Panc1 (cell line): ENCODE measurements around the gene ZFAND2A. TPM values are rescaled to one million over a fixed set of nuclear protein-coding genes. Genes with fewer than 3 reads are reported as not detected.

Source experiments
- ATAC-seq: fragments of 200-7000 bp; cut with Tn5 transposase; 2 replicates; pipeline ENCODE4 v1.9.1; 2020; ENCODE audit warnings: mild to moderate bottlenecking, moderate library complexity
- BruUV-seq: library from RNA; stranded (reverse); fragments of 400-500 nt; replicated peaks from 2 replicates; lab custom pipeline; 2021; lab: Mats Ljungman, UMichigan
- CTCF ChIA-PET: fragments of 300-600 bp; sonication (Branson Sonifier 250); formaldehyde crosslinking; loops from one replicate; lab custom pipeline; 2022; ENCODE audit warnings: antibody characterized with exemption; lab: Charles Lee
- POLR2A ChIA-PET: fragments of 300-600 bp; sonication (Branson Sonifier 250); formaldehyde crosslinking; loops from one replicate; lab custom pipeline; 2022; ENCODE audit warnings: antibody characterized with exemption; lab: Charles Lee
- DNase-seq: peaks from one replicate; pipeline ENCODE4 v3.0.0-alpha.2; 2010; ENCODE audit warnings: low read depth, low spot score
- H3K27ac ChIP-seq: 2 replicates; pipeline ENCODE4 v1.5.1; 2011; ENCODE audit warnings: mild to moderate bottlenecking, low read length, inconsistent platforms
- H3K27me3 ChIP-seq: fragments of 200-500 bp; sonication (Bioruptor generic); 2 replicates; pipeline ENCODE4 v1.6.0; 2014; ENCODE audit warnings: low read length, inconsistent platforms; ENCODE audit not compliant: control insufficient read depth, insufficient read depth
- H3K36me3 ChIP-seq: fragments of 200-500 bp; sonication (Bioruptor generic); 2 replicates; pipeline ENCODE4 v1.5.1; 2014; ENCODE audit warnings: inconsistent platforms, mild to moderate bottlenecking, low read length, moderate library complexity; ENCODE audit not compliant: control insufficient read depth, insufficient read depth
- H3K4me1 ChIP-seq: 2 replicates; pipeline ENCODE4 v1.5.1; 2011; ENCODE audit warnings: inconsistent platforms, mild to moderate bottlenecking, low read length, moderate library complexity; ENCODE audit not compliant: control insufficient read depth, insufficient read depth
- H3K4me3 ChIP-seq, 2 experiments: 2 replicates each; pipeline ENCODE4 v1.5.1; 2011 to 2012; ENCODE audit warnings: low read depth in 2 of 2, low read length in 2 of 2, mild to moderate bottlenecking in 2 of 2, inconsistent platforms in 1 of 2, moderate library complexity in 1 of 2
- H3K9me3 ChIP-seq: fragments of 200-500 bp; sonication (Bioruptor generic); 2 replicates; pipeline ENCODE4 v1.5.1; 2014; ENCODE audit warnings: low read depth, mild to moderate bottlenecking, inconsistent platforms, low read length, moderate library complexity; ENCODE audit not compliant: control insufficient read depth, insufficient read depth
- CTCF ChIP-seq: fragments of 450-650 bp; IDR thresholded peaks from 2 replicates; pipeline ENCODE4 v1.5.1; 2017; ENCODE audit warnings: mild to moderate bottlenecking
- POLR2AphosphoS5 ChIP-seq: IDR thresholded peaks from 2 replicates; pipeline ENCODE4 v1.6.1; 2012; ENCODE audit warnings: mild to moderate bottlenecking, low read depth, low read length, moderate library complexity
- REST ChIP-seq, 2 experiments: IDR thresholded peaks; 2 replicates each; pipeline ENCODE4 v1.6.1; 2011 to 2012; ENCODE audit warnings: low read depth in 2 of 2, control low read depth in 1 of 2, low read length in 1 of 2, mild to moderate bottlenecking in 1 of 2, moderate library complexity in 1 of 2; ENCODE audit not compliant: insufficient read depth in 1 of 2
- SIN3A ChIP-seq: IDR thresholded peaks from 2 replicates; pipeline ENCODE4 v1.6.1; 2012; ENCODE audit warnings: low read depth, mild to moderate bottlenecking, low read length, moderate library complexity, borderline replicate concordance; ENCODE audit not compliant: insufficient read depth
- TCF7L2 ChIP-seq: IDR thresholded peaks from 2 replicates; pipeline ENCODE4 v1.6.1; 2011; ENCODE audit warnings: mild to moderate bottlenecking, low read depth, low read length, inconsistent platforms
- in situ Hi-C: cut with HindIII; loops from 2 replicates; pipeline ENCODE4 v1.10.0; 2016; ENCODE audit warnings: low sequenced_read_pairs, low pct_unique_long_range_greater_than_20kb
- intact Hi-C: fragments of 100-400 bp; cut with micrococcal nuclease; formaldehyde crosslinking; loops from one replicate; pipeline ENCODE4 v1.10.0; 2022; ENCODE audit not compliant: unreplicated experiment
- total RNA-seq: library from RNA; stranded (reverse); gene quantifications from one replicate; pipeline ENCODE4 v1.2.1, GENCODE V29; 2021; ENCODE audit not compliant: unreplicated experiment

ZFAND2A gene
- total RNA-seq, 1 experiment from 2014 or later: 24.1 TPM

GRCh38 chr7:1181640-1182039 is 21.6 kb upstream of the ZFAND2A start:
- Histone ChIP-seq H3K27me3 (peaks cover 4% of the 10 kb centered on the region; the same call in 1 of the 2 replicates), H3K4me3 (no peak overlapping the region), H3K4me1 (peaks cover 4% of the 10 kb centered on the region), H3K9me3 (no peaks in the 10 kb centered on the region), H3K27ac (no peak overlapping the region), H3K36me3 (no peaks in the 10 kb centered on the region)
- no peak for TF ChIP-seq TCF7L2
- TF ChIP-seq CTCF: no peak
- TF ChIP-seq REST (IDR thresholded peaks at IDR 0.05; ENCODE audit: insufficient read depth in 1 of 2, low read depth in 2 of 2, low read length in 1 of 2): no peak
- no peak for TF ChIP-seq SIN3A
- TF ChIP-seq POLR2AphosphoS5: no peak
- intact Hi-C loops (no loop called here), in situ Hi-C loops (no loop called here)
- ATAC-seq: no peak
- ChIA-PET POLR2A (no interaction called here), CTCF (no interaction called here)
- DNase-seq: no peak
- BruUV-seq: no TSS peak

GRCh38 chr7:1181031-1181430 is 21.0 kb upstream of the ZFAND2A start:
- in situ Hi-C loops: no loop called here
- Histone ChIP-seq H3K36me3 (no peaks in the 10 kb centered on the region), H3K4me3 (no peak overlapping the region), H3K27ac (no peak overlapping the region), H3K27me3 (no peaks in the 10 kb centered on the region), H3K9me3 (no peaks in the 10 kb centered on the region), H3K4me1 (peaks cover 9% of the 10 kb centered on the region)
- DNase-seq: no peak
- intact Hi-C loops: no loop called here
- CTCF ChIA-PET: no interaction called here
- POLR2A ChIA-PET: no interaction called here
- BruUV-seq: no TSS peak
- no peak for ATAC-seq
- TF ChIP-seq SIN3A: no peak
- TF ChIP-seq TCF7L2: no peak
- no peak for TF ChIP-seq CTCF
- TF ChIP-seq POLR2AphosphoS5: no peak
- no peak for TF ChIP-seq REST (IDR thresholded peaks at IDR 0.05; ENCODE audit: insufficient read depth in 1 of 2, low read depth in 2 of 2, low read length in 1 of 2)
